Hepatocyte (in vitro differentiated cells): Measurements from ENCODE around the gene DIDO1.

ENCODE experiments used
- EZH2phosphoT487 ChIP-seq: fragments of 200-600 bp; sonication (generic); IDR thresholded peaks from one replicate; pipeline ENCODE4 v1.6.1; 2018; ENCODE audit warnings: antibody characterized with exemption, mild to moderate bottlenecking, low read depth, moderate library complexity; ENCODE audit not compliant: unreplicated experiment, severe bottlenecking
- TF ChIP-seq, protein P1 (sequence below): fragments of 200-600 bp; sonication (generic); IDR thresholded peaks from 2 replicates; pipeline ENCODE4 v1.5.1; 2016; ENCODE audit warnings: antibody characterized with exemption, mild to moderate bottlenecking; ENCODE audit not compliant: poor library complexity

DNA sequence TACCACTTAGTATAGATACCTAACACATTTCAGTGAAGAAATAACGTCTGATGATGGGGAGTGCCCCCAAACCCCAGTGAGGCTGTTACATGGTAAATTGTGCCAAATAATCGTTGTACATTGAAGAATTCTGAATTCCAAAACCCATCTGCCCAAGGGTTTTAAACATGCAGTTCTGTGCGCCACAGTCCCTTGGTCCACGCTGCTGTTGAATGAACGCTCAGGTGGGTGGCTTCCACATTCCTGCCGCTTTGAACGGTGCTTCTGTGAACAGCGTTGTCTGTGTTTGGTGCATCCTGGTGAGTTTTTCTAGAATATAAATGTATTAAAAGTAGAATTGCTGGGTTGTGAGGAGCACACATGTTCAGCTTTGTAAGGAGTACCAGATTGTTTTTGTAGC, 14.6 kb upstream of the DIDO1 start:
- TF ChIP-seq, protein P1, sequence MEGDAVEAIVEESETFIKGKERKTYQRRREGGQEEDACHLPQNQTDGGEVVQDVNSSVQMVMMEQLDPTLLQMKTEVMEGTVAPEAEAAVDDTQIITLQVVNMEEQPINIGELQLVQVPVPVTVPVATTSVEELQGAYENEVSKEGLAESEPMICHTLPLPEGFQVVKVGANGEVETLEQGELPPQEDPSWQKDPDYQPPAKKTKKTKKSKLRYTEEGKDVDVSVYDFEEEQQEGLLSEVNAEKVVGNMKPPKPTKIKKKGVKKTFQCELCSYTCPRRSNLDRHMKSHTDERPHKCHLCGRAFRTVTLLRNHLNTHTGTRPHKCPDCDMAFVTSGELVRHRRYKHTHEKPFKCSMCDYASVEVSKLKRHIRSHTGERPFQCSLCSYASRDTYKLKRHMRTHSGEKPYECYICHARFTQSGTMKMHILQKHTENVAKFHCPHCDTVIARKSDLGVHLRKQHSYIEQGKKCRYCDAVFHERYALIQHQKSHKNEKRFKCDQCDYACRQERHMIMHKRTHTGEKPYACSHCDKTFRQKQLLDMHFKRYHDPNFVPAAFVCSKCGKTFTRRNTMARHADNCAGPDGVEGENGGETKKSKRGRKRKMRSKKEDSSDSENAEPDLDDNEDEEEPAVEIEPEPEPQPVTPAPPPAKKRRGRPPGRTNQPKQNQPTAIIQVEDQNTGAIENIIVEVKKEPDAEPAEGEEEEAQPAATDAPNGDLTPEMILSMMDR = no peak
- no peak for TF ChIP-seq EZH2phosphoT487
